Aorta (tissue), 5 donors: Measurements from ENCODE around the gene DAZAP1. TPM values are rescaled to one million over a fixed set of nuclear protein-coding genes. Genes with fewer than 3 reads are reported as not detected.

Experiments
- ATAC-seq: fragments of 200-7000 bp; cut with Tn5 transposase; one replicate; pipeline ENCODE4 v1.9.1; 2022; ENCODE audit warnings: moderate library complexity; ENCODE audit not compliant: low FRiP score
- DNase-seq, 2 donors: peaks; one replicate each; pipeline ENCODE4 v3.0.0-alpha.2; 2020
- H3K27ac ChIP-seq, 2 donors: one replicate each; pipeline ENCODE4 v1.5.1; 2013; ENCODE audit warnings: low read length in 2 of 2, mild to moderate bottlenecking in 2 of 2, moderate library complexity in 2 of 2, control low read depth in 1 of 2, inconsistent platforms in 1 of 2, low read depth in 1 of 2
- H3K27me3 ChIP-seq, 2 donors: one replicate each; pipeline ENCODE4 v1.6.1; 2013; ENCODE audit warnings: control low read depth in 1 of 2, low read length in 1 of 2, mild to moderate bottlenecking in 1 of 2, moderate library complexity in 1 of 2; ENCODE audit not compliant: insufficient read depth in 2 of 2, control insufficient read depth in 1 of 2
- H3K36me3 ChIP-seq, 2 donors: one replicate each; pipeline ENCODE4 v1.6.1; 2013; ENCODE audit warnings: control low read depth in 1 of 2, low read length in 1 of 2, mild to moderate bottlenecking in 1 of 2; ENCODE audit not compliant: insufficient read depth in 2 of 2, control insufficient read depth in 1 of 2
- H3K4me1 ChIP-seq, 2 donors: one replicate each; pipeline ENCODE4 v1.6.1; 2013; ENCODE audit warnings: low read length in 2 of 2, control low read depth in 1 of 2, mild to moderate bottlenecking in 1 of 2, moderate library complexity in 1 of 2; ENCODE audit not compliant: insufficient read depth in 2 of 2, control insufficient read depth in 1 of 2
- H3K4me3 ChIP-seq, 2 donors: one replicate each; pipeline ENCODE4 v1.5.1; 2013; ENCODE audit warnings: low read length in 2 of 2, control low read depth in 1 of 2, mild to moderate bottlenecking in 1 of 2
- H3K9me3 ChIP-seq: one replicate; pipeline ENCODE4 v1.6.1; 2013; ENCODE audit warnings: mild to moderate bottlenecking, low read length; ENCODE audit not compliant: control insufficient read depth
- WGBS, 2 donors: extraction: QIAGEN DNeasy Blood & Tissue Kit; methylation state at CpG; one replicate each; pipeline ENCODE4 v1.1.7; 2013; 5-methylcytosine and 5-hydroxymethylcytosine counted together
- intact Hi-C, 2 donors: fragments of 100-400 bp; cut with DNase I; formaldehyde crosslinking; loops; one replicate each; pipeline versions ENCODE4 v1.14.2 to v1.15.0; 2022
- polyA plus RNA-seq, 2 donors: library from polyadenylated mRNA; stranded (reverse); fragments of 200-250 nt; gene quantifications; one replicate each; pipeline ENCODE4 v1.2.3, GENCODE V29; 2013
- total RNA-seq, 2 donors: library from RNA; stranded (reverse); fragmentation: NEBNext Ultra II Directional; extraction: Animal tissue kit (Norgen Biotek cat#: 25700); gene quantifications; one replicate each; pipeline ENCODE4 v1.2.1, GENCODE V29; 2021
- donor health status: healthy with polysubstance abuse.
- donor health status: Bipolar disorder and iron deficiency.
- donor health status: DM: no; HTN: no; CAD: no.
- donor health status: DM: no; HTN: no; CAD: no.
- donor health status: DM: yes; HTN: yes; CAD: no.

DAZAP1 gene
- total and polyA plus RNA-seq, 4 donors: 44.8 to 79.0 (median 76.5) TPM

DNA sequence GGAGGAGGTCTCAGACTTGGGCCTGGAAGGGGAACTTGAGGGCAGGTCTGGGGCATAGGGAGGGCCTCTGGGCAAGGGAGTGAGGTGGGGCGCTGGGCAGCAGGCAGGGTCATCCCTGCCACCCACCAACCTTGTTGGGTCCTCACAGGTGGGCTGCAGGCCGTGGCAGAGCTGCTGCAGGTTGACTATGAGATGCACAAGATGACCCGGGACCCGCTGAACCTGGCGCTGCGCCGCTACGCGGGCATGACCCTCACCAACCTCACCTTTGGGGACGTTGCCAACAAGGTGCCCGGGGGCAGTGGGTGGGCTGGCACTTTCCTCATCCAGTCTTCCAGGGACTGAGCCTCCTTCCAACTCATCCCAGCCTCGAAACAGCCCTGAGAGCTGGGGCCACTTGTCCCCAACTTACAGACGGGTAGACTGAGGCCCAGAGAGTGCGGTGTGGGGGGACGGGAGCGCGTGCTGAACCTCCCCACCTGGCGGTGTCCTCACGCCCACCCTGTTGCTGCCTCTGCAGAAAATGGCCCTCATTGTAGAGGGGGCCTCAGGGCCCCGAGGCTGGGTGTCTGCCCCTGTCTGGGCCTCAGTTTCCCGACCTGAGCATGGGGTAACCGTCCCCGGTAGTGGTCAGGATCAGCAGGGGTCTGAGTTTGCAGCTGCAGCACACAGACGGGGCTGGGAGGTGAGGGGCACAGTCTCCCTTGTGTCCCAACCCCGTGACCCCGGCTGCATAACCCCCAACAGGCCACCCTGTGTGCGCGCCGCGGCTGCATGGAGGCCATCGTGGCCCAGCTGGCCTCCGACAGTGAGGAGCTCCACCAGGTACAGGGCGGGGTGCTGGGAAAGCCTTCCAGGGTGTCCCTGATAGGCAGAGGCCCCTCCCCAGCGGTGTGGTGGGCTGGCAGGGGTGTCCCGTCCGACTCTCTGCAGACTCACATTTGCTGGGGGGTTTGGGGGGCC, 52.9 kb downstream of the DAZAP1 start:
- no peak overlapping the region for H3K4me3 ChIP-seq
- H3K9me3 ChIP-seq: no peaks in the 10 kb centered on the region
- DNase-seq: no peak
- no peak overlapping the region for H3K27ac ChIP-seq
- no peak for ATAC-seq
- no peaks in the 10 kb centered on the region for H3K4me1 ChIP-seq
- no peaks in the 10 kb centered on the region for H3K27me3 ChIP-seq
- intact Hi-C loops: no loop called here
- H3K36me3 ChIP-seq: no peaks in the 10 kb centered on the region
- 91 to 95% methylated on average over 36 of the region's 36 CpGs for WGBS, 2 donors

DNA sequence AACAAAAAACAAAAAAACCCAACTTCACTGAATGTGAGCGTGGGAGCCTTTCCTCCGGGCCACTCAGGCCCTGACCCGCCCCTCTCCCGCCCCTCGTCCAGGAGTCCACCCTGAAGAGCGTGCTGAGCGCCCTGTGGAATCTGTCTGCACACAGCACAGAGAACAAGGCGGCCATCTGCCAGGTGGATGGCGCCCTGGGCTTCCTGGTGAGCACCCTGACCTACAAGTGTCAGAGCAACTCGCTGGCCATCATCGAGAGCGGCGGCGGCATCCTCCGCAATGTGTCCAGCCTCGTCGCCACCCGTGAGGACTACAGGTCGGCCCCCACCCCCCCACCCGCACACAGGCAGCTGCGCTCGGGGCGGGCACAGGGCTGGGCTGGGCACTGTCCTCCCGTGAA, 54.5 kb downstream of the DAZAP1 start:
- H3K36me3 ChIP-seq: no peaks in the 10 kb centered on the region
- WGBS, 2 donors: 96% methylated on average over 24 of the region's 24 CpGs
- no peaks in the 10 kb centered on the region for H3K9me3 ChIP-seq
- no peaks in the 10 kb centered on the region for H3K27me3 ChIP-seq
- H3K4me1 ChIP-seq: no peaks in the 10 kb centered on the region
- intact Hi-C loops: no loop called here
- ATAC-seq (no peak), DNase-seq (no peak)
- no peak overlapping the region for H3K4me3 ChIP-seq
- H3K27ac ChIP-seq: no peak overlapping the region

DNA sequence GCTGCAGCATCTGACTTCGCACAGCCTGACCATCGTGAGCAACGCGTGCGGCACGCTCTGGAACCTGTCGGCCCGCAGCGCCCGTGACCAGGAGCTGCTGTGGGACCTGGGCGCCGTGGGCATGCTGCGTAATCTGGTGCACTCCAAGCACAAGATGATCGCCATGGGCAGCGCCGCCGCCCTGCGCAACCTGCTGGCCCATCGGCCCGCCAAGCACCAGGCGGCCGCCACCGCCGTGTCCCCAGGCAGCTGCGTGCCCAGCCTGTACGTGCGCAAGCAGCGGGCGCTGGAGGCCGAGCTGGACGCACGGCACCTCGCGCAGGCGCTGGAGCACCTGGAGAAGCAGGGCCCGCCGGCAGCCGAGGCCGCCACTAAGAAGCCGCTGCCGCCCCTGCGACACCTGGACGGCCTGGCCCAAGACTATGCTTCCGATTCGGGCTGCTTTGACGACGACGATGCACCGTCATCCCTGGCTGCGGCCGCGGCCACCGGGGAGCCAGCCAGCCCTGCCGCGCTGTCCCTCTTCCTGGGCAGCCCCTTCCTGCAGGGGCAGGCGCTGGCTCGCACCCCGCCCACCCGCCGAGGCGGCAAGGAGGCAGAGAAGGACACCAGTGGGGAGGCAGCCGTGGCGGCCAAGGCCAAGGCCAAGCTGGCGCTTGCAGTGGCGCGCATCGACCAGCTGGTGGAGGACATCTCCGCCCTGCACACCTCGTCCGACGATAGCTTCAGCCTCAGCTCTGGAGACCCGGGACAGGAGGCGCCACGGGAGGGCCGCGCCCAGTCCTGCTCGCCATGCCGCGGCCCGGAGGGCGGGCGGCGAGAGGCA, 58.0 kb downstream of the DAZAP1 start:
- no peak for ATAC-seq

DNA sequence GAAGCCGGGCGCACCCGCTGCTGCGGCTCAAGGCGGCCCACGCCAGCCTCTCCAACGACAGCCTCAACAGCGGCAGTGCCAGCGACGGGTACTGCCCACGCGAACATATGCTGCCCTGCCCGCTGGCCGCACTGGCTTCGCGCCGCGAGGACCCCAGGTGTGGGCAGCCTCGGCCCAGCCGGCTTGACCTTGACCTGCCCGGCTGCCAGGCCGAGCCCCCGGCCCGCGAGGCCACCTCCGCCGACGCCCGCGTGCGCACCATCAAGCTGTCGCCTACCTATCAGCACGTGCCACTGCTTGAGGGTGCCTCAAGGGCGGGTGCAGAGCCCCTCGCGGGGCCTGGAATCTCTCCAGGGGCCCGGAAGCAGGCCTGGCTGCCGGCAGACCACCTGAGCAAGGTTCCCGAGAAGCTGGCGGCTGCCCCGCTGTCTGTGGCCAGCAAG, 58.7 kb downstream of the DAZAP1 start:
- no peak for ATAC-seq
- Histone ChIP-seq H3K36me3 (no peaks in the 10 kb centered on the region), H3K9me3 (no peaks in the 10 kb centered on the region), H3K4me3 (no peak overlapping the region), H3K27me3 (peaks cover 0 to 1% of the 10 kb centered on the region in 2 donors), H3K4me1 (no peaks in the 10 kb centered on the region), H3K27ac (no peak overlapping the region)
- 56 to 59% methylated on average over 36 to 41 of the region's 41 CpGs for WGBS, 2 donors
- no peak for DNase-seq
- intact Hi-C loops: no loop called here

More for the DNA sequence above, 58.0 kb downstream of the DAZAP1 start:
- no peaks in the 10 kb centered on the region for H3K9me3 ChIP-seq
- H3K4me3 ChIP-seq: no peak overlapping the region
- 48 to 55% methylated on average over 50 to 83 of the region's 83 CpGs for WGBS, 2 donors
- no peaks in the 10 kb centered on the region for H3K4me1 ChIP-seq
- no peaks in the 10 kb centered on the region for H3K27me3 ChIP-seq
- intact Hi-C loops: no loop called here
- no peak overlapping the region for H3K27ac ChIP-seq
- no peak for DNase-seq
- no peaks in the 10 kb centered on the region for H3K36me3 ChIP-seq

DNA sequence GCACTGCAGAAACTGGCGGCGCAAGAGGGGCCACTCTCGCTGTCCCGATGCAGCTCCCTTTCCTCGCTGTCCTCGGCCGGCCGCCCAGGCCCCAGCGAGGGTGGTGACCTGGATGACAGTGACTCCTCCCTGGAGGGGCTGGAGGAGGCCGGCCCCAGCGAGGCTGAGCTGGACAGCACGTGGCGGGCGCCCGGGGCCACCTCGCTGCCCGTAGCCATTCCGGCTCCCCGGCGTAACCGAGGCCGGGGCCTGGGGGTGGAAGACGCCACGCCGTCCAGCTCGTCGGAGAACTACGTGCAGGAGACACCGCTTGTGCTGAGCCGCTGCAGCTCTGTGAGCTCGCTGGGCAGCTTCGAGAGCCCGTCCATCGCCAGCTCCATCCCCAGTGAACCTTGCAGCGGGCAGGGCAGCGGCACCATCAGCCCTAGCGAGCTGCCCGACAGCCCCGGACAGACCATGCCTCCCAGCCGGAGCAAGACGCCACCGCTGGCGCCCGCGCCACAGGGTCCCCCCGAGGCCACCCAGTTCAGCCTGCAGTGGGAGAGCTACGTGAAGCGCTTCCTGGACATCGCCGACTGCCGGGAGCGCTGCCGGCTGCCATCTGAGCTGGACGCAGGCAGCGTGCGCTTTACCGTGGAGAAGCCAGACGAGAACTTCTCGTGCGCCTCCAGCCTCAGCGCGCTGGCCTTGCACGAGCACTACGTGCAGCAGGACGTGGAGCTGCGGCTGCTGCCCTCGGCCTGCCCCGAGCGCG, 59.3 kb downstream of the DAZAP1 start:
- no peak overlapping the region for H3K4me3 ChIP-seq
- no peak overlapping the region for H3K27ac ChIP-seq
- 36 to 38% methylated on average over 58 to 70 of the region's 70 CpGs for WGBS, 2 donors
- H3K27me3 ChIP-seq: peaks cover 0 to 2% of the 10 kb centered on the region in 2 donors
- no peak for DNase-seq
- H3K4me1 ChIP-seq: no peaks in the 10 kb centered on the region
- no peak for ATAC-seq
- H3K9me3 ChIP-seq: no peaks in the 10 kb centered on the region
- no peaks in the 10 kb centered on the region for H3K36me3 ChIP-seq
- intact Hi-C loops: no loop called here

DNA sequence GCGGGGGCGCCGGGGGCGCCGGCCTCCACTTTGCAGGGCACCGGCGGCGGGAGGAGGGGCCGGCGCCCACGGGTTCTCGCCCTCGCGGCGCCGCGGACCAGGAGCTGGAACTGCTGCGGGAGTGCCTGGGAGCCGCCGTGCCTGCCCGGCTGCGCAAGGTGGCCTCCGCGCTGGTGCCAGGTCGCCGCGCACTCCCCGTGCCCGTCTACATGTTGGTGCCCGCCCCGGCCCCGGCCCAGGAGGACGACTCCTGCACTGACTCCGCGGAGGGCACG, 59.8 kb downstream of the DAZAP1 start:
- Histone ChIP-seq H3K4me1 (no peaks in the 10 kb centered on the region), H3K27ac (no peak overlapping the region), H3K9me3 (no peaks in the 10 kb centered on the region), H3K4me3 (no peak overlapping the region), H3K27me3 (peaks cover 0 to 2% of the 10 kb centered on the region in 2 donors), H3K36me3 (no peaks in the 10 kb centered on the region)
- DNase-seq (no peak), ATAC-seq (no peak)
- 4 to 5% methylated on average over 24 to 36 of the region's 36 CpGs for WGBS, 2 donors
- intact Hi-C loops: no loop called here

DNA sequence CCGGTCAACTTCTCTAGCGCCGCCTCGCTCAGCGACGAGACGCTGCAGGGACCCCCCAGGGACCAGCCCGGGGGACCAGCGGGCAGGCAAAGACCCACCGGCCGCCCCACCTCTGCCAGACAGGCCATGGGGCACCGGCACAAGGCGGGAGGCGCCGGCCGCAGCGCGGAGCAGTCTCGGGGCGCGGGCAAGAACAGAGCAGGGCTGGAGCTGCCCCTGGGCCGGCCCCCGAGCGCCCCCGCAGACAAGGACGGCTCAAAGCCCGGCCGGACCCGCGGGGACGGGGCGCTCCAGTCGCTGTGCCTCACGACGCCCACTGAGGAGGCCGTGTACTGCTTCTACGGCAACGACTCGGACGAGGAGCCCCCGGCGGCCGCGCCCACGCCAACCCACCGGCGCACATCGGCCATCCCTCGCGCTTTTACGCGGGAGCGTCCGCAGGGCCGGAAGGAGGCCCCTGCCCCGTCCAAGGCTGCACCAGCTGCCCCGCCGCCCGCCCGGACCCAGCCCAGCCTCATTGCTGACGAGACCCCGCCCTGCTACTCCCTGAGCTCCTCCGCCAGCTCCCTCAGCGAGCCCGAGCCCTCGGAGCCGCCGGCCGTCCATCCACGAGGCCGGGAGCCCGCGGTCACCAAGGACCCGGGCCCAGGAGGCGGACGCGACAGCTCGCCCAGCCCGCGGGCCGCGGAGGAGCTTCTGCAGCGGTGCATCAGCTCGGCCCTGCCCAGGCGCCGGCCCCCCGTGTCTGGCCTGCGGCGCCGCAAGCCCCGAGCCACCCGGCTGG, 60.3 kb downstream of the DAZAP1 start:
- intact Hi-C loops: no loop called here
- DNase-seq (no peak), ATAC-seq (no peak)
- no peaks in the 10 kb centered on the region for H3K4me1 ChIP-seq
- H3K27ac ChIP-seq: no peak overlapping the region
- WGBS, 2 donors: 3 to 4% methylated on average over 71 to 92 of the region's 92 CpGs
- peaks cover 0 to 2% of the 10 kb centered on the region in 2 donors for H3K27me3 ChIP-seq
- no peaks in the 10 kb centered on the region for H3K9me3 ChIP-seq
- no peak overlapping the region for H3K4me3 ChIP-seq
- no peaks in the 10 kb centered on the region for H3K36me3 ChIP-seq

DNA sequence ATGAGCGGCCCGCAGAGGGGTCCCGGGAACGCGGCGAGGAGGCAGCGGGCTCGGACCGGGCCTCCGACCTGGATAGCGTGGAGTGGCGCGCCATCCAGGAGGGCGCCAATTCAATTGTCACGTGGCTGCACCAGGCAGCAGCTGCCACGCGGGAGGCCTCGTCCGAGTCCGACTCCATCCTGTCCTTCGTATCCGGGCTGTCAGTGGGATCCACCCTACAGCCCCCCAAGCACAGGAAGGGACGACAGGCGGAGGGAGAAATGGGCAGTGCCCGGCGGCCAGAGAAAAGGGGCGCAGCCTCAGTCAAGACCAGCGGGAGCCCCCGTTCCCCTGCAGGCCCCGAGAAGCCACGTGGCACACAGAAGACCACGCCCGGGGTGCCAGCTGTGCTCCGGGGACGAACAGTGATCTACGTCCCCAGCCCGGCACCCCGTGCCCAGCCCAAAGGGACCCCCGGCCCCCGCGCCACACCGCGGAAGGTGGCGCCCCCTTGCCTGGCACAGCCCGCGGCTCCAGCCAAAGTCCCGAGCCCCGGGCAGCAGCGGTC, 61.0 kb downstream of the DAZAP1 start:
- Histone ChIP-seq H3K4me3 (no peak overlapping the region), H3K9me3 (no peaks in the 10 kb centered on the region), H3K27me3 (peaks cover 0 to 2% of the 10 kb centered on the region in 2 donors), H3K4me1 (no peaks in the 10 kb centered on the region), H3K27ac (no peak overlapping the region), H3K36me3 (no peaks in the 10 kb centered on the region)
- intact Hi-C loops: no loop called here
- WGBS, 2 donors: 5 to 8% methylated on average over 42 to 49 of the region's 49 CpGs
- ATAC-seq (no peak), DNase-seq (no peak)
